Measurements from ENCODE around the gene RIOX2.

DNA sequence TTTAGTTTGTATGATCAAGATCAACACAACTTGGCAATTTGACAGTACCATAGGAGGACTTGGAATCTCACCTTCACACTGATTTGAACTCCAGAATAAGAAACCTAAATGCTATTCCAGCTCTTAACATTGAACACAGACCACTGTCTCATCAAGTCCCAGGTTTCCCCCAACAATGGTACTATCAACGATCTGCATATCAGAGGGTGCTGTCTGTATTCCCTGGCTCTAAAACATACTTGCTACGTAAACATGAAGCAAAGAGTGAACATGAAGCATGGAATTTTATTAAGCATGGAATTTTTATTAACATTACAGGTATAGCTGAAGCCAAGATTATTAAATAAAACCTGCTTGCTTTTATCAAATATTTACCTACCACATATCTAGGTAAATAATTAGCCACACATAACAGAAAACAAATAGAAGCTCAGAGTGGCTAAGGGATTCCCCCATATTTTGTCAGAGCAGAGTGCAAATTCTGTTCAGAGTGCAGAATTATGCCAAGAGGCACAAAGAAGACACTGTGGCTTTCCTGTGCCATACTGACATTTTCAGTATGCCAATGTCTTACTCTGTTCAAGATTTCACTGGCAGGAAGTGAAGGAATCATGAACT lies 22.2 kb upstream of the RIOX2 start:
- no peak for TF ChIP-seq EZH2 (IDR thresholded peaks at IDR 0.05; ENCODE audit: borderline replicate concordance, low read length)
- TF ChIP-seq, protein P1, sequence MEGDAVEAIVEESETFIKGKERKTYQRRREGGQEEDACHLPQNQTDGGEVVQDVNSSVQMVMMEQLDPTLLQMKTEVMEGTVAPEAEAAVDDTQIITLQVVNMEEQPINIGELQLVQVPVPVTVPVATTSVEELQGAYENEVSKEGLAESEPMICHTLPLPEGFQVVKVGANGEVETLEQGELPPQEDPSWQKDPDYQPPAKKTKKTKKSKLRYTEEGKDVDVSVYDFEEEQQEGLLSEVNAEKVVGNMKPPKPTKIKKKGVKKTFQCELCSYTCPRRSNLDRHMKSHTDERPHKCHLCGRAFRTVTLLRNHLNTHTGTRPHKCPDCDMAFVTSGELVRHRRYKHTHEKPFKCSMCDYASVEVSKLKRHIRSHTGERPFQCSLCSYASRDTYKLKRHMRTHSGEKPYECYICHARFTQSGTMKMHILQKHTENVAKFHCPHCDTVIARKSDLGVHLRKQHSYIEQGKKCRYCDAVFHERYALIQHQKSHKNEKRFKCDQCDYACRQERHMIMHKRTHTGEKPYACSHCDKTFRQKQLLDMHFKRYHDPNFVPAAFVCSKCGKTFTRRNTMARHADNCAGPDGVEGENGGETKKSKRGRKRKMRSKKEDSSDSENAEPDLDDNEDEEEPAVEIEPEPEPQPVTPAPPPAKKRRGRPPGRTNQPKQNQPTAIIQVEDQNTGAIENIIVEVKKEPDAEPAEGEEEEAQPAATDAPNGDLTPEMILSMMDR (conservative IDR thresholded peaks at IDR 0.05 in 1 of 2, IDR thresholded peaks at IDR 0.05 in 1 of 2; ENCODE audit: extremely low read depth in 1 of 2, insufficient read depth in 1 of 2, low read depth in 1 of 2, low read length in 2 of 2), result no peak

Data from mammary epithelial cell (primary cell).